ENCODE results near the gene ADGRE2. TPM values are rescaled to one million over a fixed set of nuclear protein-coding genes. Genes with fewer than 3 reads are reported as not detected.

Gene ADGRE2
- total RNA-seq, 2 donors from 2014 or later, result 0.07 TPM

- H3K27me3 ChIP-seq (ENCODE audit: control insufficient read depth, insufficient read depth, low read length, poor library complexity, severe bottlenecking), result no peaks in the 10 kb centered on the region
- WGBS, 2 experiments (ENCODE audit: insufficient coverage in 1 of 2, insufficient read length in 1 of 2), result 92 to 100% methylated on average over 10 to 13 of the region's 13 CpGs
- H3K9me3 ChIP-seq (ENCODE audit: control insufficient read depth, low read length), result no peaks in the 10 kb centered on the region
- Mint-ChIP-seq H3K27ac (no peak overlapping the region), H3K27me3 (ENCODE audit: insufficient read depth) (no peaks in the 10 kb centered on the region), H3K4me1 (no peaks in the 10 kb centered on the region), H3K4me3 (no peak overlapping the region), H3K9me3 (no peaks in the 10 kb centered on the region), H3K36me3 (ENCODE audit: low read depth) (peaks cover 34% of the 10 kb centered on the region)
- no peaks in the 10 kb centered on the region for H3K4me1 ChIP-seq (ENCODE audit: control insufficient read depth, insufficient read depth, low read length)
- no peak overlapping the region for H3K27ac ChIP-seq (ENCODE audit: low read depth, low read length)
- H3K36me3 ChIP-seq (ENCODE audit: control insufficient read depth, insufficient read depth, low read length), result peaks cover 34% of the 10 kb centered on the region
- no peak for DNase-seq
- H3K9ac ChIP-seq (ENCODE audit: extremely low read depth, low read length, poor library complexity, severe bottlenecking), result no peak overlapping the region
- TF ChIP-seq CTCF (conservative IDR thresholded peaks at IDR 0.05), result no peak
- H3K4me3 ChIP-seq (ENCODE audit: low read length), result no peak overlapping the region
These were observed 83.6 kb downstream of the ADGRE2 start for GRCh38 chr19:14694641-14695266.

GRCh38 chr19:14689598-14690503 lies 88.5 kb downstream of the ADGRE2 start, which contains the start of gene ZNF333:
Gene ZNF333, plus strand, starts transcription at chr19:14690048. Its CDS starts 3,444 bp downstream, at chr19:14693492.
- peaks cover 4% of the 10 kb centered on the region for H3K36me3 ChIP-seq (ENCODE audit: control insufficient read depth, insufficient read depth, low read length)
- no peaks in the 10 kb centered on the region for H3K9me3 ChIP-seq (ENCODE audit: control insufficient read depth, low read length)
- H3K9me3 Mint-ChIP-seq, result no peaks in the 10 kb centered on the region
- H3K4me3 Mint-ChIP-seq, result peak within 1 kb of the TSS; percentile 81
- peaks cover 2% of the 10 kb centered on the region for H3K36me3 Mint-ChIP-seq (ENCODE audit: low read depth)
- 0% methylated on average over 34 to 66 of the region's 66 CpGs for whole genome bisulfite sequencing, 2 experiments (ENCODE audit: insufficient coverage in 1 of 2, insufficient read length in 1 of 2)
- H3K27me3 ChIP-seq (ENCODE audit: control insufficient read depth, insufficient read depth, low read length, poor library complexity, severe bottlenecking), result peaks cover 7% of the 10 kb centered on the region
- peaks cover 8% of the 10 kb centered on the region for H3K27me3 Mint-ChIP-seq (ENCODE audit: insufficient read depth)
- no peaks in the 10 kb centered on the region for H3K4me1 ChIP-seq (ENCODE audit: control insufficient read depth, insufficient read depth, low read length)
- DNase-seq, result peak; percentile 99
- H3K27ac Mint-ChIP-seq, result peak within 1 kb of the TSS; percentile 98
- peak within 1 kb of the TSS; percentile 82 for H3K27ac ChIP-seq (ENCODE audit: low read depth, low read length)
- H3K4me1 Mint-ChIP-seq, result no peaks in the 10 kb centered on the region
- no peak for TF ChIP-seq CTCF (conservative IDR thresholded peaks at IDR 0.05)
- H3K9ac ChIP-seq (ENCODE audit: extremely low read depth, low read length, poor library complexity, severe bottlenecking), result peak within 1 kb of the TSS; percentile 72
- peak within 1 kb of the TSS; percentile 100 for H3K4me3 ChIP-seq (ENCODE audit: low read length)

- Histone ChIP-seq H3K9ac (ENCODE audit: extremely low read depth, low read length, poor library complexity, severe bottlenecking) (no peak overlapping the region), H3K4me1 (ENCODE audit: control insufficient read depth, insufficient read depth, low read length) (no peaks in the 10 kb centered on the region), H3K27me3 (ENCODE audit: control insufficient read depth, insufficient read depth, low read length, poor library complexity, severe bottlenecking) (peaks cover 7% of the 10 kb centered on the region), H3K36me3 (ENCODE audit: control insufficient read depth, insufficient read depth, low read length) (no peaks in the 10 kb centered on the region), H3K27ac (ENCODE audit: low read depth, low read length) (no peak overlapping the region), H3K9me3 (ENCODE audit: control insufficient read depth, low read length) (no peaks in the 10 kb centered on the region), H3K4me3 (ENCODE audit: low read length) (no peak overlapping the region)
- TF ChIP-seq CTCF (conservative IDR thresholded peaks at IDR 0.05), result peak; percentile 67
- peaks cover 12% of the 10 kb centered on the region for H3K27me3 Mint-ChIP-seq (ENCODE audit: insufficient read depth)
- no peak overlapping the region for H3K27ac Mint-ChIP-seq
- no peaks in the 10 kb centered on the region for H3K4me1 Mint-ChIP-seq
- WGBS, 2 experiments (ENCODE audit: insufficient coverage in 1 of 2, insufficient read length in 1 of 2), result 21 to 25% methylated on average over 2 of the region's 3 CpGs
- H3K9me3 Mint-ChIP-seq, result no peaks in the 10 kb centered on the region
- peak; percentile 52 for DNase-seq
- no peak overlapping the region for H3K4me3 Mint-ChIP-seq
- no peaks in the 10 kb centered on the region for H3K36me3 Mint-ChIP-seq (ENCODE audit: low read depth)
These were observed 91.9 kb downstream of the ADGRE2 start for GRCh38 chr19:14686411-14686810.

Measured in endodermal cell (in vitro differentiated cells).